ENCODE results near the gene RUNX1. TPM values are rescaled to one million over a fixed set of nuclear protein-coding genes. Genes with fewer than 3 reads are reported as not detected.
"Not testable (repeated sequence)": the region's sequence is repeated elsewhere in the genome, so short reads cannot be mapped to it uniquely, and the experiment has no call there.

Gene RUNX1
- total RNA-seq, 1 experiment from 2014 or later, result 55.2 TPM

- CTCF ChIA-PET, result no interaction called here
- POLR2A ChIA-PET (ENCODE audit: unreplicated experiment), result interaction anchor here (0.6 kb wide), 1 partner anchor 110 kb away, joined by 27 read pairs; no protein-coding TSS in a partner anchor
- H3K27me3 ChIP-seq (ENCODE audit: low read length), result no peaks in the 10 kb centered on the region
- H3K79me2 ChIP-seq (ENCODE audit: low read length), result peaks cover 30% of the 10 kb centered on the region; the same call in 1 of the 2 replicates
- H3K9me2 ChIP-seq (replicated peaks; ENCODE audit: low read length), result no peaks in the 10 kb centered on the region
- H3K27ac ChIP-seq (ENCODE audit: low read length), result no peak overlapping the region
- H3F3A ChIP-seq (ENCODE audit: low read length, unreplicated experiment), result no peaks in the 10 kb centered on the region
- peak; percentile 34 for DNase-seq
- no TSS peak for BruUV-seq (replicated peaks)
- no peaks in the 10 kb centered on the region for H3K9me3 ChIP-seq (ENCODE audit: low read length)
- no peak overlapping the region for H3K4me2 ChIP-seq (ENCODE audit: low read length)
- H3K4me1 ChIP-seq (ENCODE audit: insufficient read depth, low read length), result peaks cover 8% of the 10 kb centered on the region
- intact Hi-C loops (cut with micrococcal nuclease), result no loop called here
- H3K9ac ChIP-seq (ENCODE audit: low read length), result no peak overlapping the region
- no peaks in the 10 kb centered on the region for H3K36me3 ChIP-seq (ENCODE audit: low read depth, low read length)
- TF ChIP-seq EZH2 (IDR thresholded peaks at IDR 0.05; ENCODE audit: low read length, unreplicated experiment), result no peak
- TF ChIP-seq, protein P1, sequence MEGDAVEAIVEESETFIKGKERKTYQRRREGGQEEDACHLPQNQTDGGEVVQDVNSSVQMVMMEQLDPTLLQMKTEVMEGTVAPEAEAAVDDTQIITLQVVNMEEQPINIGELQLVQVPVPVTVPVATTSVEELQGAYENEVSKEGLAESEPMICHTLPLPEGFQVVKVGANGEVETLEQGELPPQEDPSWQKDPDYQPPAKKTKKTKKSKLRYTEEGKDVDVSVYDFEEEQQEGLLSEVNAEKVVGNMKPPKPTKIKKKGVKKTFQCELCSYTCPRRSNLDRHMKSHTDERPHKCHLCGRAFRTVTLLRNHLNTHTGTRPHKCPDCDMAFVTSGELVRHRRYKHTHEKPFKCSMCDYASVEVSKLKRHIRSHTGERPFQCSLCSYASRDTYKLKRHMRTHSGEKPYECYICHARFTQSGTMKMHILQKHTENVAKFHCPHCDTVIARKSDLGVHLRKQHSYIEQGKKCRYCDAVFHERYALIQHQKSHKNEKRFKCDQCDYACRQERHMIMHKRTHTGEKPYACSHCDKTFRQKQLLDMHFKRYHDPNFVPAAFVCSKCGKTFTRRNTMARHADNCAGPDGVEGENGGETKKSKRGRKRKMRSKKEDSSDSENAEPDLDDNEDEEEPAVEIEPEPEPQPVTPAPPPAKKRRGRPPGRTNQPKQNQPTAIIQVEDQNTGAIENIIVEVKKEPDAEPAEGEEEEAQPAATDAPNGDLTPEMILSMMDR (conservative IDR thresholded peaks at IDR 0.05; ENCODE audit: low read depth, low read length), result no peak
- no peaks in the 10 kb centered on the region for H4K20me1 ChIP-seq (ENCODE audit: low read length)
- ATAC-seq, result no peak; the same call in 1 of the 2 replicates
- H3K4me3 ChIP-seq (ENCODE audit: low read length), result no peak overlapping the region
- no peak overlapping the region for H2AFZ ChIP-seq (ENCODE audit: low read length)
These were observed 92.4 kb downstream of the RUNX1 start for GRCh38 chr21:34956416-34957316.

GRCh38 chr21:34953950-34954349 is 95.2 kb downstream of the RUNX1 start:
- POLR2A ChIA-PET (ENCODE audit: unreplicated experiment), result no interaction called here
- Histone ChIP-seq H3K4me3 (ENCODE audit: low read length) (no peak overlapping the region), H3K27ac (ENCODE audit: low read length) (no peak overlapping the region), H3K9me3 (ENCODE audit: low read length) (no peaks in the 10 kb centered on the region), H3F3A (ENCODE audit: low read length, unreplicated experiment) (no peaks in the 10 kb centered on the region), H3K9ac (ENCODE audit: low read length) (no peak overlapping the region), H4K20me1 (ENCODE audit: low read length) (no peaks in the 10 kb centered on the region), H2AFZ (ENCODE audit: low read length) (no peak overlapping the region), H3K4me2 (ENCODE audit: low read length) (no peak overlapping the region), H3K79me2 (ENCODE audit: low read length) (peaks cover 28% of the 10 kb centered on the region), H3K27me3 (ENCODE audit: low read length) (no peaks in the 10 kb centered on the region), H3K4me1 (ENCODE audit: insufficient read depth, low read length) (peaks cover 8% of the 10 kb centered on the region), H3K9me2 (replicated peaks; ENCODE audit: low read length) (no peaks in the 10 kb centered on the region), H3K36me3 (ENCODE audit: low read depth, low read length) (no peaks in the 10 kb centered on the region)
- ATAC-seq (no peak), DNase-seq (no peak)
- TF ChIP-seq EZH2 (IDR thresholded peaks at IDR 0.05; ENCODE audit: low read length, unreplicated experiment) (no peak), EZH2phosphoT487 (IDR thresholded peaks at IDR 0.05; ENCODE audit: borderline replicate concordance, low read length) (no peak)
- TF ChIP-seq, protein P1 (conservative IDR thresholded peaks at IDR 0.05; ENCODE audit: low read depth, low read length), result no peak
- intact Hi-C loops (cut with micrococcal nuclease), result no loop called here
- CTCF ChIA-PET, result no interaction called here
- BruUV-seq (replicated peaks), result no TSS peak

GRCh38 chr21:34952701-34953100 is 96.4 kb downstream of the RUNX1 start:
- H3K9me2 ChIP-seq (replicated peaks; ENCODE audit: low read length), result no peaks in the 10 kb centered on the region
- intact Hi-C loops (cut with micrococcal nuclease), result no loop called here
- H3K4me3 ChIP-seq (ENCODE audit: low read length), result no peak overlapping the region
- no peaks in the 10 kb centered on the region for H3K9me3 ChIP-seq (ENCODE audit: low read length)
- H3K36me3 ChIP-seq (ENCODE audit: low read depth, low read length), result no peaks in the 10 kb centered on the region
- H3K4me2 ChIP-seq (ENCODE audit: low read length), result no peak overlapping the region
- no peak overlapping the region for H3K9ac ChIP-seq (ENCODE audit: low read length)
- no peaks in the 10 kb centered on the region for H3K27me3 ChIP-seq (ENCODE audit: low read length)
- no peaks in the 10 kb centered on the region for H4K20me1 ChIP-seq (ENCODE audit: low read length)
- no peak overlapping the region for H3K27ac ChIP-seq (ENCODE audit: low read length)
- peaks cover 8% of the 10 kb centered on the region for H3K4me1 ChIP-seq (ENCODE audit: insufficient read depth, low read length)
- no peak for TF ChIP-seq EZH2phosphoT487 (IDR thresholded peaks at IDR 0.05; ENCODE audit: borderline replicate concordance, low read length)
- no peaks in the 10 kb centered on the region for H3F3A ChIP-seq (ENCODE audit: low read length, unreplicated experiment)
- ChIA-PET CTCF (no interaction called here), POLR2A (ENCODE audit: unreplicated experiment) (no interaction called here)
- BruUV-seq (replicated peaks), result no TSS peak
- DNase-seq (no peak), ATAC-seq (no peak)
- H2AFZ ChIP-seq (ENCODE audit: low read length), result no peak overlapping the region
- peaks cover 24% of the 10 kb centered on the region for H3K79me2 ChIP-seq (ENCODE audit: low read length)

GRCh38 chr21:34951868-34952267 is 97.2 kb downstream of the RUNX1 start:
- H2AFZ ChIP-seq (ENCODE audit: low read length); H3K9me2 ChIP-seq (replicated peaks; ENCODE audit: low read length); H3K36me3 ChIP-seq (ENCODE audit: low read depth, low read length); H3K27ac ChIP-seq (ENCODE audit: low read length); intact Hi-C loops (cut with micrococcal nuclease); CTCF ChIA-PET; H3K4me1 ChIP-seq (ENCODE audit: insufficient read depth, low read length); POLR2A ChIA-PET (ENCODE audit: unreplicated experiment); DNase-seq; ATAC-seq; H3K4me2 ChIP-seq (ENCODE audit: low read length); H3F3A ChIP-seq (ENCODE audit: low read length, unreplicated experiment); H4K20me1 ChIP-seq (ENCODE audit: low read length); H3K9ac ChIP-seq (ENCODE audit: low read length); H3K27me3 ChIP-seq (ENCODE audit: low read length); H3K9me3 ChIP-seq (ENCODE audit: low read length); BruUV-seq (replicated peaks); H3K4me3 ChIP-seq (ENCODE audit: low read length): not testable (repeated sequence)
- peaks cover 17% of the 10 kb centered on the region for H3K79me2 ChIP-seq (ENCODE audit: low read length)
